PC-3 (cell line): ENCODE results near the gene ID2.

ENCODE experiments used
- CTCF ChIP-seq: fragments of 300-600 bp; sonication (generic); conservative IDR thresholded peaks from 2 replicates; pipeline ENCODE4 v1.5.1; 2017; ENCODE audit warnings: antibody characterized with exemption, low read depth, mild to moderate bottlenecking, low read length
- EZH2 ChIP-seq: fragments of 300-600 bp; sonication (generic); IDR thresholded peaks from one replicate; pipeline ENCODE4 v1.6.1; 2017; ENCODE audit warnings: antibody characterized with exemption, mild to moderate bottlenecking, low read length; ENCODE audit not compliant: unreplicated experiment
- EZH2phosphoT487 ChIP-seq: fragments of 300-600 bp; sonication (generic); IDR thresholded peaks from 2 replicates; pipeline ENCODE4 v1.6.1; 2018; ENCODE audit warnings: mild to moderate bottlenecking, antibody characterized with exemption, low read length, borderline replicate concordance

GRCh38 chr2:8670580-8670979, 11.3 kb upstream of the ID2 start:
- TF ChIP-seq CTCF: no peak
- TF ChIP-seq EZH2: no peak
- TF ChIP-seq EZH2phosphoT487: no peak
